Measurements from ENCODE around the gene MRTO4.
A peak's percentile ranks its signal among the peaks of the same experiment; 100 is the strongest.

MRTO4 gene

GRCh38 chr1:19251305-19252196, at the start of gene MRTO4, which contains the start of gene EMC1:
TSS of gene MRTO4 (plus strand) at chr1:19251805. CDS start at chr1:19251836, 31 bp downstream.
TSS of gene EMC1 (minus strand) at chr1:19251524. CDS start at chr1:19251509, 15 bp downstream.
- peak within 1 kb of the TSS; percentile 97 for H2AFZ ChIP-seq (ENCODE audit: low read depth, low read length)
- DNase-seq: peak; percentile 91
- H3K27me3 ChIP-seq (ENCODE audit: insufficient read depth, low read length, poor library complexity): no peaks in the 10 kb centered on the region
- peak within 1 kb of the TSS; percentile 94 for H3K27ac ChIP-seq (ENCODE audit: low read length)
- TF ChIP-seq EZH2 (IDR thresholded peaks at IDR 0.05; ENCODE audit: borderline replicate concordance, low read depth, low read length, severe bottlenecking) (no peak), CTCF (IDR thresholded peaks at IDR 0.05; ENCODE audit: borderline replicate concordance, extremely low read depth, low read length, poor library complexity, severe bottlenecking) (no peak)
- peaks cover 94% of the 10 kb centered on the region for H3K79me2 ChIP-seq (ENCODE audit: insufficient read depth, low read length)
- H3K9ac ChIP-seq (ENCODE audit: low read depth, low read length): peak within 1 kb of the TSS; percentile 77
- H3K36me3 ChIP-seq (ENCODE audit: insufficient read depth, low read length): peaks cover 27% of the 10 kb centered on the region
- H3K4me3 ChIP-seq (ENCODE audit: low read depth in 1 of 2, low read length in 2 of 2): peak within 1 kb of the TSS; percentile 78 to 99
- ATAC-seq (ENCODE audit: insufficient read depth, low read depth): peak; percentile 89
- peaks cover 45% of the 10 kb centered on the region for H4K20me1 ChIP-seq (ENCODE audit: insufficient read depth, low read length)
- H3K4me1 ChIP-seq (ENCODE audit: insufficient read depth, low read length): peaks cover 39% of the 10 kb centered on the region
- peak within 1 kb of the TSS; percentile 90 for H3K4me2 ChIP-seq (ENCODE audit: insufficient read depth, low read length)
- H3K9me3 ChIP-seq (ENCODE audit: insufficient read depth, low read length, severe bottlenecking): no peaks in the 10 kb centered on the region

DNA sequence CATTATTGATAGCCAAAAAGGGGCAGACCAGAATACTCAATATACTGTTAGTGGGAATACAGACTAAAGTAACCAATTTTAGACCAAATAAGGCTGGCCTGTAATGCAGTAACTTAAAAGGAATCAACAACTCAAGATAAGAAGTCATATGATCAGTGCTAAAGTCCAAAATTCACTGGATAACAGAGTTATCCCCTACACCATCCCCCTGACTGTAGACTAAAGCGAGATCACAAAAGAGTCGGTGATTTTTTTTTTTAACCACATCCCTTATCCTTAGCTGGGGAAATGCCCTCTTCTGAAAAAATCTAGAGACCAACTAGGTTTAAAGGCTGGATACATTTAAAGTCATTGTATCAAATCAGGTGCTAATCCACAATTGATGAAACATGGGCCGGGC, 49.2 kb upstream of the MRTO4 start:
- no peak overlapping the region for H3K4me3 ChIP-seq (ENCODE audit: low read depth in 1 of 2, low read length in 2 of 2)
- no peak for ATAC-seq (ENCODE audit: insufficient read depth, low read depth)
- no peak overlapping the region for H3K4me2 ChIP-seq (ENCODE audit: insufficient read depth, low read length)
- peaks cover 82% of the 10 kb centered on the region for H3K79me2 ChIP-seq (ENCODE audit: insufficient read depth, low read length)
- no peak for DNase-seq
- no peak overlapping the region for H2AFZ ChIP-seq (ENCODE audit: low read depth, low read length)
- peaks cover 24% of the 10 kb centered on the region for H3K4me1 ChIP-seq (ENCODE audit: insufficient read depth, low read length)
- H3K27me3 ChIP-seq (ENCODE audit: insufficient read depth, low read length, poor library complexity): no peaks in the 10 kb centered on the region
- TF ChIP-seq CTCF (IDR thresholded peaks at IDR 0.05; ENCODE audit: borderline replicate concordance, extremely low read depth, low read length, poor library complexity, severe bottlenecking): no peak
- no peak for TF ChIP-seq EZH2 (IDR thresholded peaks at IDR 0.05; ENCODE audit: borderline replicate concordance, low read depth, low read length, severe bottlenecking)
- H3K9ac ChIP-seq (ENCODE audit: low read depth, low read length): no peak overlapping the region
- H3K9me3 ChIP-seq (ENCODE audit: insufficient read depth, low read length, severe bottlenecking): no peaks in the 10 kb centered on the region
- peaks cover 44% of the 10 kb centered on the region for H3K36me3 ChIP-seq (ENCODE audit: insufficient read depth, low read length)
- peaks cover 59% of the 10 kb centered on the region; the same call in 1 of the 2 replicates for H4K20me1 ChIP-seq (ENCODE audit: insufficient read depth, low read length)
- H3K27ac ChIP-seq (ENCODE audit: low read length): no peak overlapping the region

- no peak overlapping the region for H3K4me3 ChIP-seq (ENCODE audit: low read depth in 1 of 2, low read length in 2 of 2)
- no peaks in the 10 kb centered on the region for H3K9me3 ChIP-seq (ENCODE audit: insufficient read depth, low read length, severe bottlenecking)
- TF ChIP-seq CTCF (IDR thresholded peaks at IDR 0.05; ENCODE audit: borderline replicate concordance, extremely low read depth, low read length, poor library complexity, severe bottlenecking) (no peak), EZH2 (IDR thresholded peaks at IDR 0.05; ENCODE audit: borderline replicate concordance, low read depth, low read length, severe bottlenecking) (no peak)
- no peaks in the 10 kb centered on the region for H3K27me3 ChIP-seq (ENCODE audit: insufficient read depth, low read length, poor library complexity)
- H3K9ac ChIP-seq (ENCODE audit: low read depth, low read length): no peak overlapping the region
- H2AFZ ChIP-seq (ENCODE audit: low read depth, low read length): no peak overlapping the region
- no peak overlapping the region for H3K4me2 ChIP-seq (ENCODE audit: insufficient read depth, low read length)
- peaks cover 34% of the 10 kb centered on the region for H3K36me3 ChIP-seq (ENCODE audit: insufficient read depth, low read length)
- ATAC-seq (ENCODE audit: insufficient read depth, low read depth) (no peak), DNase-seq (no peak)
- peaks cover 93% of the 10 kb centered on the region for H3K79me2 ChIP-seq (ENCODE audit: insufficient read depth, low read length)
- H3K27ac ChIP-seq (ENCODE audit: low read length): no peak overlapping the region
- peaks cover 34% of the 10 kb centered on the region for H3K4me1 ChIP-seq (ENCODE audit: insufficient read depth, low read length)
- peaks cover 65% of the 10 kb centered on the region; the same call in 1 of the 2 replicates for H4K20me1 ChIP-seq (ENCODE audit: insufficient read depth, low read length)
These were observed 48.2 kb upstream of the MRTO4 start for GRCh38 chr1:19203440-19203839.

Measured in DND-41 (cell line).